Ovary (tissue), 9 donors: ENCODE measurements around the gene ZNF385D. TPM values are rescaled to one million over a fixed set of nuclear protein-coding genes. Genes with fewer than 3 reads are reported as not detected.

ENCODE experiments used
- DNase-seq, 5 donors: peaks; one replicate each; pipeline ENCODE4 v3.0.0-alpha.2; 2019 to 2020
- H3K27ac ChIP-seq, 2 donors: fragments of 200-600 bp; one replicate each; pipeline versions ENCODE4 v1.5.1 to v1.8.0; 2019 to 2022
- H3K27me3 ChIP-seq: fragments of 200-600 bp; one replicate; pipeline ENCODE4 v1.8.0; 2022
- H3K36me3 ChIP-seq: fragments of 200-600 bp; sonication (generic); one replicate; pipeline ENCODE4 v1.5.1; 2019
- H3K4me1 ChIP-seq: one replicate; pipeline ENCODE4 v1.8.1; 2013; ENCODE audit warnings: mild to moderate bottlenecking, moderate library complexity; ENCODE audit not compliant: insufficient read depth
- H3K4me3 ChIP-seq: fragments of 200-600 bp; sonication (generic); one replicate; pipeline ENCODE4 v1.5.1; 2017
- H3K9me3 ChIP-seq, 2 donors: fragments of 200-600 bp in 1 of 2; sonication (generic) in 1 of 2; one replicate each; pipeline versions ENCODE4 v1.5.1 to v1.8.1; 2013 to 2019; ENCODE audit warnings: mild to moderate bottlenecking in 1 of 2, moderate library complexity in 1 of 2
- EP300 ChIP-seq: sonication (generic); formaldehyde crosslinking; IDR thresholded peaks from one replicate; pipeline ENCODE4 v1.6.1; 2017; ENCODE audit warnings: antibody characterized with exemption
- POLR2A ChIP-seq: fragments of 450-650 bp; IDR thresholded peaks from one replicate; pipeline ENCODE4 v1.6.1; 2017; ENCODE audit warnings: antibody characterized with exemption, mild to moderate bottlenecking, moderate library complexity
- WGBS, 3 donors: extraction: QIAGEN DNeasy Blood & Tissue Kit in 1 of 3; methylation state at CpG; one replicate each; pipeline versions ENCODE4 v1.1.5 to v1.1.7; 2013 to 2017; 5-methylcytosine and 5-hydroxymethylcytosine counted together
- intact Hi-C, 4 donors: fragments of 100-400 bp; cut with DNase I; formaldehyde crosslinking; loops; one replicate each; pipeline versions ENCODE4 v1.11.0 to v1.15.1; 2022 to 2023
- polyA plus RNA-seq, 2 donors: library from polyadenylated mRNA; stranded (reverse); fragments of 200-250 nt in 1 of 2; fragments of 350-450 nt in 1 of 2; fragmentation: Illumina TruSeq in 1 of 2; extraction: RNeasy Lipid Tissue Mini Kit (QIAGEN cat#74804) in 1 of 2; gene quantifications; one replicate each; pipeline ENCODE4 v1.2.3, GENCODE V29; 2013 to 2014
- total RNA-seq, 7 donors: library from RNA; depleted of rRNA in 2 of 7; stranded (reverse); fragments of >200 nt in 2 of 7; fragmentation: NEBNext Ultra II Directional in 3 of 7; extraction: Animal tissue kit (Norgen Biotek cat#: 25700) in 3 of 7; gene quantifications; one replicate each; pipeline versions ENCODE4 v1.1.0 to v1.2.4, GENCODE V29; 2016 to 2023
- TF ChIP-seq, protein P1 (sequence below), 3 donors: fragments of 450-650 bp in 2 of 3; fragments of 200-600 bp in 1 of 3; IDR thresholded peaks; one replicate each; pipeline versions ENCODE4 v1.5.1 to v1.8.0; 2016 to 2022; ENCODE audit warnings: antibody characterized with exemption in 3 of 3, mild to moderate bottlenecking in 1 of 3
- donor health status: DM: no; HTN: no; CAD: no; lungs with moderate emphysema.
- donor health status: DM: no; HTN: no; CAD: no.
- donor health status: Bipolar disorder and iron deficiency.
- donor health status: DM: yes; HTN: yes; CAD: no.
- donor health status: DM: no; HTN: no; CAD: no.
- donor health status: DM: yes; HTN: yes; CAD: no.

The ZNF385D gene
- total and polyA plus RNA-seq, 9 donors: 0.33 to 9.3 (median 2.6) TPM

- WGBS, 3 donors: 52 to 57% (median 52%) methylated on average over 2 of the region's 2 CpGs
- no peaks in the 10 kb centered on the region for H3K27me3 ChIP-seq
- no peak for DNase-seq
- H3K36me3 ChIP-seq: no peaks in the 10 kb centered on the region
- H3K9me3 ChIP-seq: no peaks in the 10 kb centered on the region
- TF ChIP-seq EP300 (no peak), POLR2A (no peak)
- TF ChIP-seq, protein P1, sequence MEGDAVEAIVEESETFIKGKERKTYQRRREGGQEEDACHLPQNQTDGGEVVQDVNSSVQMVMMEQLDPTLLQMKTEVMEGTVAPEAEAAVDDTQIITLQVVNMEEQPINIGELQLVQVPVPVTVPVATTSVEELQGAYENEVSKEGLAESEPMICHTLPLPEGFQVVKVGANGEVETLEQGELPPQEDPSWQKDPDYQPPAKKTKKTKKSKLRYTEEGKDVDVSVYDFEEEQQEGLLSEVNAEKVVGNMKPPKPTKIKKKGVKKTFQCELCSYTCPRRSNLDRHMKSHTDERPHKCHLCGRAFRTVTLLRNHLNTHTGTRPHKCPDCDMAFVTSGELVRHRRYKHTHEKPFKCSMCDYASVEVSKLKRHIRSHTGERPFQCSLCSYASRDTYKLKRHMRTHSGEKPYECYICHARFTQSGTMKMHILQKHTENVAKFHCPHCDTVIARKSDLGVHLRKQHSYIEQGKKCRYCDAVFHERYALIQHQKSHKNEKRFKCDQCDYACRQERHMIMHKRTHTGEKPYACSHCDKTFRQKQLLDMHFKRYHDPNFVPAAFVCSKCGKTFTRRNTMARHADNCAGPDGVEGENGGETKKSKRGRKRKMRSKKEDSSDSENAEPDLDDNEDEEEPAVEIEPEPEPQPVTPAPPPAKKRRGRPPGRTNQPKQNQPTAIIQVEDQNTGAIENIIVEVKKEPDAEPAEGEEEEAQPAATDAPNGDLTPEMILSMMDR (IDR thresholded peaks at IDR 0.05): no peak
- H3K4me1 ChIP-seq: no peaks in the 10 kb centered on the region
- H3K4me3 ChIP-seq: no peak overlapping the region
- intact Hi-C loops: no loop called here
- no peak overlapping the region for H3K27ac ChIP-seq
These were observed 35.4 kb upstream of the ZNF385D start for GRCh38 chr3:21786438-21786797.

- H3K4me1 ChIP-seq: no peaks in the 10 kb centered on the region
- H3K4me3 ChIP-seq: no peak overlapping the region
- no peaks in the 10 kb centered on the region for H3K9me3 ChIP-seq
- TF ChIP-seq POLR2A (no peak), EP300 (no peak)
- TF ChIP-seq, protein P1 (IDR thresholded peaks at IDR 0.05): no peak
- H3K36me3 ChIP-seq: no peaks in the 10 kb centered on the region
- no peaks in the 10 kb centered on the region for H3K27me3 ChIP-seq
- DNase-seq: no peak
- WGBS, 3 donors: 34 to 56% (median 39%) methylated on average over 8 of the region's 8 CpGs
- intact Hi-C loops: no loop called here
- no peak overlapping the region for H3K27ac ChIP-seq
These were observed 34.9 kb upstream of the ZNF385D start for GRCh38 chr3:21785765-21786437.

- Histone ChIP-seq H3K9me3 (no peaks in the 10 kb centered on the region), H3K27me3 (no peaks in the 10 kb centered on the region), H3K4me1 (no peaks in the 10 kb centered on the region), H3K27ac (no peak overlapping the region), H3K36me3 (no peaks in the 10 kb centered on the region), H3K4me3 (no peak overlapping the region)
- intact Hi-C loops: no loop called here
- WGBS, 3 donors: 33 to 47% (median 45%) methylated on average over 4 of the region's 4 CpGs
- DNase-seq: no peak
- TF ChIP-seq, protein P1 (IDR thresholded peaks at IDR 0.05): no peak
- TF ChIP-seq EP300 (no peak), POLR2A (no peak)
These were observed 32.8 kb upstream of the ZNF385D start for GRCh38 chr3:21783839-21784238.

DNA sequence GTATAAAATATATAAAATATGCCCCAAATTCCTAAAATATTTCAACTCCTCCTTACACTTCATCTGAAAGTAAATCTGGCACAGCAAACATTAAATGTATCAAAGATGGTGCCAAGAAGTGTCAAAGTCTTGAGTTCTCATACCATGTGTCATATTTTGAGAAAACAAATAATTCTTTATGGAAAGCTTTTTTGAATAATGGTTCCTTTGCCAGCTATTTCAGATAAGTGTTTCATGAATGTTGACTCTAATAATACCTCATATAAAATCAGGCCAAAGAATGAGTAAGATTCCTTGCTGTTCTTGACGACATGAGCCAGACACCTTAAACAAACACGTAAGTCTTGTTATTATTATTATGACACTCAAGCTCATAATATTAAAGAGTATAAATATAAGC lies 30.3 kb upstream of the ZNF385D start:
- no peak for DNase-seq
- no peaks in the 10 kb centered on the region for H3K4me1 ChIP-seq
- no peak overlapping the region for H3K4me3 ChIP-seq
- no peaks in the 10 kb centered on the region for H3K9me3 ChIP-seq
- H3K27ac ChIP-seq: no peak overlapping the region
- intact Hi-C loops: no loop called here
- no peaks in the 10 kb centered on the region for H3K27me3 ChIP-seq
- H3K36me3 ChIP-seq: no peaks in the 10 kb centered on the region
- TF ChIP-seq POLR2A (no peak), EP300 (no peak)
- TF ChIP-seq, protein P1 (IDR thresholded peaks at IDR 0.05): no peak
- 72 to 87% (median 83%) methylated on average over 2 of the region's 2 CpGs for WGBS, 3 donors
